Right lung (tissue), 5 donors: ENCODE results near the gene ANO6. TPM values are rescaled to one million over a fixed set of nuclear protein-coding genes. Genes with fewer than 3 reads are reported as not detected.
"Not testable (repeated sequence)": the region's sequence is repeated elsewhere in the genome, so short reads cannot be mapped to it uniquely, and the experiment has no call there.

Experiments used
- DNase-seq, 2 donors: peaks; one replicate each; pipeline ENCODE4 v3.0.0-alpha.2; 2013
- polyA plus RNA-seq, 5 donors: library from polyadenylated mRNA; unstranded; fragments of 120-200 nt; gene quantifications; one replicate each; pipeline versions ENCODE4 v1.2.1 to v1.2.3, GENCODE V29; 2013; ENCODE audit warnings: inconsistent platforms in 1 of 5, low replicate concordance in 1 of 5; ENCODE audit not compliant: insufficient read length in 5 of 5, insufficient read depth in 1 of 5

The ANO6 gene
- polyA plus RNA-seq, 5 donors = 41.6 to 73.6 (median 64.2) TPM

- DNase-seq = peak in 1 of 2 donors; percentile 45
Measured at GRCh38 chr12:45234139-45234865, 18.4 kb downstream of the ANO6 start.

GRCh38 chr12:45235087-45236025, 19.5 kb downstream of the ANO6 start:
- peak in 1 of 2 donors; percentile 23 for DNase-seq

DNA sequence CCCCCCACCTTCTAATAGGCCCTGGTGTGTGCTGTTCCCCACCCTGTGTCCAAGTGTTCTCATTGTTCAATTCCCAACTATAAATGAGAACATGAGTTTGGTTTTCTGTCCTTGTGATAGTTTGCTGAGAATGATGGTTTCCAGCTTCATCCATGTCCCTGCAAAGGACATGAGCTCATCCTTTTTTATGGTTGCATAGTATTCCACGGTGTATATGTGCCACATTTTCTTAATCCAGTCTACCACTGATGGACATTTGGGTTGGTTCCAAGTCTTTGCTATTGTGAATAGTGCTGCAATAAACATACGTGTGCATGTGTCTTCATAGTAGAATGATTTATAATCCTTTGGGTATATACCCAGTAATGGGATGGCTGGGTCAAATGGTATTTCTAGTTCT, 20.5 kb downstream of the ANO6 start:
- not testable (repeated sequence) for DNase-seq

DNA sequence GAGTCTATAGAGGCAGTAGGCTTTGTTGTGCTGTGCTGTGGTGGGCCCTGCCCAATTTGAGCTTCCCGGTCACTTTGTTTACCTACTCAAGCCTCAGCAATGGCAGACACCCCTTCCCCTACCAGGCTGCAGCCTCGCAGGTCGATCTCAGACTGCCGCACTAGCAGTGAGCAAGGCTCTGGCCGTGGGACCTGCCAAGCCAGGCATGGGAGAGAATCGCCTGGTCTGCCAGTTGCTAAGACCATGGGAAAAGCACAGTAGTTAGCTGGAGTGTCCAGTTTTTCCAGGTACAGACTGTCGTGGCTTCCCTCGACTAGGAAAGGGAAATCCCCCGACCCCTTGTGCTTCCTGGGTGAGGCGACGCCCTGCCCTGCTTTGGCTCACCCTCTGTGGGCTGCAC, 26.3 kb downstream of the ANO6 start:
- no peak for DNase-seq

- DNase-seq = no peak
Measured at GRCh38 chr12:45243963-45244362, 28.1 kb downstream of the ANO6 start.

- no peak for DNase-seq
Measured at GRCh38 chr12:45244561-45245343, 28.9 kb downstream of the ANO6 start.

DNA sequence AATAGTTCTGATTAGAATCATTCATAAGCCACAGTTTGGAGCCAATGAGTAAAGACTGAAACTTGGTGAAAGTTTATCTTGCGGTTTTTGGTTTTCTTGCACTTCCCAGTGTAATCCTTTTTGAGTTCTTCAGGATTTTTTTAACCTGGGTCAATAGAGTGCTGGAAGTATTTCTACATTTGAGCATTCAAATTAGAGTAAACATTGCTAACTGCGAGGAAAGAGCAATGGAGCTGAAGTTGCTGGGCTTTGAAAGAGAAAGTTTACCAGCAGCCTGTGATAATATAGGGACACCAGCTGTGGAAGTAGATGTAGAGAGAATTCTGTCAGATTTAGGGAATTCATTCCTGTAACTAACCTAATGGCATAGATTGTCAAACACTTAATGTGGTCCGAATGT, 30.3 kb downstream of the ANO6 start:
- DNase-seq = no peak

GRCh38 chr12:45247589-45247988, 31.7 kb downstream of the ANO6 start:
- DNase-seq = no peak

DNA sequence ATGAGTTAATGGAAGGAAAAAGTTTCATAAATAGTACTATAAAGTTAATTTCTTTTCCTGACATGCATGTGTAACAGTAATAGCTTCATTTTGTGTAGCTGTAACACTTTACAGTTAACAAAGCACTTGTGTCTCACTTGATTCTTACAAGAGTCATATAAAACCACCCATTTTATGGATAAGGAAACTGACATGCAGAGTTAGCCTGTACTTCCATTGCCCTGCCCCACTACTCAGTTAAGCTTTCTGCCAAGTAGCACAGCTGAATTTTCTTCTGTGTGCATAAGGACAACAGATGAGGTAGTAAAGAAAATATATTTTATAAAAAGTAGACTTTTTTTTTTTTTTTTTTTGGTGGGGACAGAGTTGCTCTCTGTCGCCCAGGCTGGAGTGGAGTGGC, 32.2 kb downstream of the ANO6 start:
- no peak for DNase-seq

GRCh38 chr12:45254254-45254653, 38.4 kb downstream of the ANO6 start:
- DNase-seq = no peak

DNA sequence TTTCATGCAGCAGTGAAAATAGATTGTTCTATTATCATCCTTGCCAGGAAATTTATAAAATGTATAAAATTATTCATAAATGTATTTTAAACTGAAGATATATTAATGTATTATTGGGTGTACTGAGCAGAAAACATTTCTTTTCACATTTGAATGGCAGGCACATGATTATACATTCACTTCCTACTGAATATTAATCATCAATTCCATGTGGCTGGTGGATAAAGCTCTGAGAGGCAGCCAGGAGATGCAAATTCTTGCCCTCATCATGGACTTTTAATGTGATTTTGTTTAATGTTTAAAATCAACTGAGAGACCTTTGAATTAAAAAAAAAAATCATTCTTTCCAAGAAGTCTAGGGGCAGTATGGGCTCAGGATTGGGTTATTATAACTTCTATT, 40.8 kb downstream of the ANO6 start:
- DNase-seq = no peak

DNA sequence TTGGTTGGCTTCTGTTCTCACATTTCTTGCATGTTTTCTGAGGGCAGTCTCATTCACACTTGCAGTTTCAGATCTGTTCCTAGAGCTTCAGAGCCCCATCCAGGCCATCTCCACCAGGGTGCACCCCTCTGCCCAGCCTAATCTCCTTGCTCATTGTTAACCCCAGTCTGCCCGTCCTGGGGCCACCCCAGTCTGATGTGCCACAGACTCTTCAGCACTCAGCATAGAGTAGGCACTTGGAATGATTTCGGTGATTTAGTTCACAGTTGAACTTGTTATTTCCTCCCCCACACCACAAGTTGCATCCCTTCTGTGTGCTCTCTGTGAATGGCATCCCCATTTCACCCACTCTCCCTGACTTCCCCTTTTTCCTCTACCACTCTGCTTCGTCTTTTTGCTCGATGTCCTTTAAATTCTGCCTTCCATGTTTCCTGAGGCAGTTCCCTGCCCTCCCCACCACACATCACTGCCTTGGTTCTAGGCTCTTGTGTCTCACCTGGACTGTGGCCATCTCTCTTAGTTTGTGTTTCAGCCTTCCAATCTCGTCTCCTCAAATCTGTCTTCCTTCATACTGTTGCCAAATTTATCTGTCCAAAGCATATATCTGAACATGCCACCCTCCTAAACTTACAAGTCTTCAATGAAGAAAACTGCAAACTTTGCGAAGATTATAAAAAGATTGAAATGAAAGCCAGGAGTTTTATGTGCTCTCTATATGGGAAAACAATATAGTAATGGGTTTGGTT, 41.5 kb downstream of the ANO6 start:
- no peak for DNase-seq

DNA sequence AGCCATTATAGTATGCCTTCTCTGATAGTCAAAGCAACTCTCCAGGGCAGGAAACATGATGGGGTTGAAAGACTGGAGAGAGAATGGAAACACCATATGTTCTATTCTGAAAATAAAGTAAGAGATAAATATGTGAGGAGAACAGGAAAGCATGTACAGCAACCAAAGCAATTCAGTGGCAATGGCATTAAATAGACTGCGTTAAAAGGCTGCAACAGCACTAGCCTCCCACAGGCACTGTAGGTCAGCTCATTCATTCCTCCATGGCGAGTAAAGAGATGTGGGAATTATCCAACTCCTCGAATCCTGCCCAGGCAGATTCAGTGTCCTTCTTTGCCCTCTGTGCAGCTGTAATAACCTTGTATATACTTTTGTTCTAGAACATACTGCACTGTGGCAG, 43.8 kb downstream of the ANO6 start:
- DNase-seq = no peak

DNA sequence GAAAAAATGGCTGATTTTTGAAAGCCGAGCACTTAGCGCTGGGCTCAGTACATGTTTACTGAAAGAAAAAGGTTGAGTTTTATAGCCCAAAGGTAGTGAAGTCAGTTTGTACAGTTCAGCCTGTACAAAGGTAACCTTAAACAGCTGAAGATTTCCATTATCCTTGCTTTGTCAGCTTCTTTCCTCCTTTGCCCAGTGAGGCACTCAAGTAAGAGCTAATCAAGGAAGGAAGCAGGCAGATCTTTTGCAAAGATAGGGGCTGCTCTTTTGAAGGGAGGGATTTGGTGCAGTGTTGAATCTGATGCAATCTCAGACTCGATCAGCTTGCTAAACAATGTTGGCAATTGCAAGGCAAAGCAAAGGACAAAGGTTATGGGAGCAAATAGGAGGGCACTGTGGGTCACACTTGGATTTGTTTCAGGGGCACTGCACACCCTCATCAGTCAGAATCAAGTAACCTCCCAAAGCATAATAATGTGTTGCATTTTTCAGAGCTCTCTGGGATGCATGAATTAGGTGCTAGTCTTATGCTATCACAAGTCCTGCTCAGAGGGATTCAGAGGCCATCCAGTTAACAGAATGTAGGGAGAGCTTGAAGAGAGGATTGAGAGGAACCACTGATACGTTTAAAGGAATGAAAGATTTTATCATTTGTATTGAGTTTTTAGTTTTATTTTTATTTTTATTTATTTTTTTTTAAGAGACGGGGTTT, 44.4 kb downstream of the ANO6 start:
- DNase-seq = peak in 1 of 2 donors; percentile 20

DNA sequence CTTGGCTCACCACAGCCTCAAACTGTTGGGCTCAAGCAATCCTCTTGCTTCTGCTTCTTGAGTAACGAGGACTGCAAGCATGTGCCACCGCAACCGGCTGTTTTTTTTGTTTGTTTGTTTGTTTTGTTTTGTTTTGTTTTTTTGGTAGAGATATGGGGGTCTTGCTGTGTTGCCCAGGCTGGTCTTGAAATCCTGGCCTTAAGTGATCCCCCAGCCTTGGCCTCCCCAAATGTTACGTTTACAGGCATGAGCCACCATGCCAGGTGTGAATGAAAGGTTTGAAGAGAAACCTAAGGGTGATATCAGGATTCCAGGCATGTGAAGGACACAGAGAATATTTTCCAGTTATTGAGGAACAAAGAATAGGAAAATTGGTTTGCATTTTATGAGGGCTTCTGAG, 45.0 kb downstream of the ANO6 start:
- DNase-seq = no peak

DNA sequence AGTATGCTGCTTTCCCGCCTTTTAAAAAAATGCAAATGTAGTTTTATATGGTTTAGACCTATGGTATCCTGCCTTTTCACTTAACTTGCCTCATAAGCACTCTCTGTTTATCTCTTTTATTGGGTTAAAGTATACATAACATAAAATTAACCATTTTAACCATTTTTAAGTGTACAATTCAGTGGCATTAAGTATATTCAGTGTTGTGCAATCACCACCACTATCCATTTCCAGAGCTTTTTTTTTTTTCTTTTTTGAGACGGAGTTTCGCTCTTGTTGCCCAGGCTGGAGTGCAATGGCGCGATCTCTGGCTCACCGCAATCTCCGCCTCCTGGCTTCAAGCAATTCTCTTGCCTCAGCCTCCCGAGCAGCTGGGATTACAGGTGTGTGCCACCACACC, 46.3 kb downstream of the ANO6 start:
- DNase-seq = not testable (repeated sequence)

DNA sequence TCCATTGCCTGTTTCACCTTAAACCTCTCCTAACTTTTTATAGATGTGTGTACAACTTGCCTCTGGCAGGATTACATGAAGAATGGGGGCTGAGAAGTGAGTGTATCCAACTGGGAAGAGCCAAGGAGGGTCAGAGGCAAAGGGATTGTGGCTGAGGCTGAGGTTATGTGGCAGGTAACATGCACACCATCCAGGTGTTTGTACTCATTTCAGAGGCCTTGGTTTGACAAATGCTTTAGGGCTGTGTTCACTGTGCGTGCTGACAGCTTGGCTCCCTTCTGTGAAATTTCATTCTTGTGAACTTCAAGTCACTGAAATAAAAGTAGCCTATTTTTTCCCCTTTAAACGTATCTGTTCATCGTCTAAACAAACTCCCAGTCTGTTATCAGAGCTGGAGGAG, 47.7 kb downstream of the ANO6 start:
- DNase-seq = no peak

DNA sequence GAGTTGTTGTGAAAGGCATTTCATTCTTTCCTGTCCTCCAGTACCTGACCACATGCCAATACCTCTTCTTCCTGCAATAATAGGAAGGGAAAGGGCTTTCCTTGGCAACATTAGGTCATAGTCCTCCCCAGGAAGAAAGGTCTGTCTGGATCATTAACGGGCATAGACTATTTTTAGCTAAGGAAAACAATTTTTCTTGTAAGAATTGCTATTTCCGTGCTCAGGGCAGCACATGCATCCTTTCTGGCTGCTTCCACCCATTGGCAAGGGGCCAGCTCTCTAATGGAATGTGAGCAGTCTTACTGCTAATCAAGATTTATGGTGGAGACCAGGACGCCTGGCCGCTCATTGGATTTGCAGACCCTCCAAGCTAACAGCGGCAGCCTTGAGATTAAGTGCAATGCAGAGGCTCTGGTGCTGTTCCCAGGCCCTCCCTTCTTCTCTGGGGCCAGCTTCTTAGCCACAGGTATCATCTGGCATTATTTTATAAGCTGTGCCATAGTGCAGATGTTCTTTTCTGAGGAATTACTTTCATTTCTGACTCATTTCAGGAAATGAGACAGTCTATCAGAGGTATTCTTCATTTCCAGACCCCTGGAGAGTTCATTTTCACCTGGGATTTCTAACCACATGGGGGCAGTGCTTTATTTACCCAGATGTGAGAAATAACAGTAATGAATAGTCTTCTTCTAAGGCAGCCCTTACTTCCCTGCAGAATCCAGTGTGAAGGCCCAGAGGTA, 52.9 kb downstream of the ANO6 start:
- peak; percentile 76 to 77 for DNase-seq

DNA sequence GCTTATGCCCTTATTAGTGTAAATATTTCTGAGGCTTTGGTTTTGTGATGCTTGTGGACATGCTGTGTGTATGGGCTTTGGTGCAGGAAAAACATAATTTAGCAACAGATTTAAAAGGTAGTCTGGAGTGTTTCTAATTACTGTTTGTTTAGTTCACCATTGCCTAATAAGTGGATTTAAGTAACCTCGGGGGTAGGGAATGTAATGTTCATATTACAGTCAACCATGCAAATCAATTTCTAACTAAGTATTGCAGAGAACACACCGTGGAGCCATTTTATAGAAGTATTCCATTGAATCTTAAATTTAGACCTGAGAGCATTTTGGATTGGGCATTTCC, 53.5 kb downstream of the ANO6 start:
- no peak for DNase-seq

DNA sequence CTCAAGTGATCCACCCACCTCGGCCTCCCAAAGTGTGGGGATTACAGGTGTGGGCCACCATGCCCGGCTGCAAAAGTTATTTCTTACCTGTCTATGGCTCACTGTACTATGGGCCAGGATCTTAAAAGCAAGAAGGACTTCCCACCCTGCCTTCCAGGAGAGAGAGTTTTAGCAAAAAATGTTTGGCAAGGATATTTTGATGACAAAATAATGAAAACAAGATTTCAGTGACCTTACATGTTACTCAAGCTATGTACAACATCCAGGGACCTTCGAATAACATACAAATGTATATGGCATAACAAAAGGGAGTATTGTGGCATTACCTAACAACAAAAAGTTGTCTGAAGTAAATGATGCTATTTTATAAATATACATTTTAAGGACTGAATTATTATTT, 55.1 kb downstream of the ANO6 start:
- DNase-seq = no peak
